Subcutaneous adipose tissue (tissue), 4 donors: ENCODE data around the gene NECTIN1. TPM values are rescaled to one million over a fixed set of nuclear protein-coding genes. Genes with fewer than 3 reads are reported as not detected.

Source experiments
- total RNA-seq, 4 donors: library from RNA; depleted of rRNA; stranded (reverse); fragments of >200 nt; gene quantifications; one replicate each; pipeline ENCODE4 v1.1.0, GENCODE V29; 2016
- TF ChIP-seq, protein P1 (sequence below): fragments of 450-650 bp; IDR thresholded peaks from one replicate; pipeline ENCODE4 v1.5.1; 2016; ENCODE audit warnings: low read depth, mild to moderate bottlenecking, control low read depth, antibody characterized with exemption, moderate library complexity

NECTIN1 gene
- total RNA-seq, 4 donors from 2014 or later = 1.7 to 4.1 (median 2.5) TPM

DNA sequence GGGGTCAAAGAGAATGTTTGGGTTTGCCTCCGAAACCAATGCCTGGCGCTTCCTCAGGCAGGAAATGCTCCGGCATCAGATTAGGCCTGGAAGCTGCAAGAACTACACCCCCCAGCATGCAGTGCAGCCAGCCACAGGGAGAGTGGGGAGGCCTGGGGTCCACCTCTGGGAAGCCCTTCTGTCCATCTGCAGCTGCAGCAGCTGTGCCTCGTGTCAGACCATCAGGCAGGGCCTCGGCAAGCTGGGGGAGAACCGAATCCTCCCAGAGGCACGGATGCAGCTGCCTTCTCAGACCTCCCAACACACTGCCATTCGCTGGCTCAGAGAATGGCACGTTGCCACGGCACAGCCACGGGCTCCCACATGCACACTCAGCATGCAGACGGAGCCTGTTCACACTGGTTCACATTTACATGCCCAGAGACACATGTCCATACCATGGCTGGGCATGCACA, 57.4 kb downstream of the NECTIN1 start:
- TF ChIP-seq, protein P1, sequence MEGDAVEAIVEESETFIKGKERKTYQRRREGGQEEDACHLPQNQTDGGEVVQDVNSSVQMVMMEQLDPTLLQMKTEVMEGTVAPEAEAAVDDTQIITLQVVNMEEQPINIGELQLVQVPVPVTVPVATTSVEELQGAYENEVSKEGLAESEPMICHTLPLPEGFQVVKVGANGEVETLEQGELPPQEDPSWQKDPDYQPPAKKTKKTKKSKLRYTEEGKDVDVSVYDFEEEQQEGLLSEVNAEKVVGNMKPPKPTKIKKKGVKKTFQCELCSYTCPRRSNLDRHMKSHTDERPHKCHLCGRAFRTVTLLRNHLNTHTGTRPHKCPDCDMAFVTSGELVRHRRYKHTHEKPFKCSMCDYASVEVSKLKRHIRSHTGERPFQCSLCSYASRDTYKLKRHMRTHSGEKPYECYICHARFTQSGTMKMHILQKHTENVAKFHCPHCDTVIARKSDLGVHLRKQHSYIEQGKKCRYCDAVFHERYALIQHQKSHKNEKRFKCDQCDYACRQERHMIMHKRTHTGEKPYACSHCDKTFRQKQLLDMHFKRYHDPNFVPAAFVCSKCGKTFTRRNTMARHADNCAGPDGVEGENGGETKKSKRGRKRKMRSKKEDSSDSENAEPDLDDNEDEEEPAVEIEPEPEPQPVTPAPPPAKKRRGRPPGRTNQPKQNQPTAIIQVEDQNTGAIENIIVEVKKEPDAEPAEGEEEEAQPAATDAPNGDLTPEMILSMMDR = no peak

DNA sequence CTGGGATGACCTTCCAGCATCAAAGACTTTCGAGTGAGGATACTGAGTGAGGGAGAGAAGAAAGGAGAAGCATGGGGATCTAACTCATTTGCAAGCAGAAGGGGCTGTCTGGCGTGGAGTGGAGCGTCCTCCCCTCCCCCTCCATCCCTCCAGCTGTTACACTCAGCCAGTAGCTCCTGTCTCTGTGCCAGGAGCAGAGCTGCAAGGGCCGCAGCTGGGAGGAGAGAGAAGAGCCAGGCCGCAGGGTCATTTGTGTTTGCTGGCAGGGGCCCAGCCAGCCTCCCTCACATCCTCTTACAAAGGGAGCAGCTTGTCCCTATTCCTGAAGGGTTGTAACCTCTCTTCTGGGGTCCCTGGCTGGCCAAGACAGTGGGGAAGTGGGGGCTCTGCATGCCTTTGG, 57.9 kb downstream of the NECTIN1 start:
- TF ChIP-seq, protein P1 = no peak

DNA sequence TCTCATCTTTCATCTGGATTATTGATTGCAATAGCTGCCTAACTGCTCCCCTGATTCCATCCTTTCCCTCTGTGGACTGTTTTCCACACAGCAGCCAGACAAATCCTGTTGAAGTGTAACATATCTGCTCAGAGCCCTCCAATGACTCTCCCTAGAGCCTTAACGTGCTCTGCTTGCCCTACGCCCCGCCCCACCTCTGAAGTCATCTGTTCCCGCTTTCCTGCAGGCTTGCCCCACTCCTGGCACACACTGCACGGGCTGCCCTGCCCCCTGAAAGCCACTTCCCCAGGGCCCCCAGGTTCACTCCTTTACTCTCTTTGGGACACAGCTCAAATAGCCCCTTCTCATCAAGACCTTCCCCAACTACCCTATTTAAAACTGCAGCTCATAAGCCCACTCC, 59.5 kb downstream of the NECTIN1 start:
- TF ChIP-seq, protein P1 = no peak

DNA sequence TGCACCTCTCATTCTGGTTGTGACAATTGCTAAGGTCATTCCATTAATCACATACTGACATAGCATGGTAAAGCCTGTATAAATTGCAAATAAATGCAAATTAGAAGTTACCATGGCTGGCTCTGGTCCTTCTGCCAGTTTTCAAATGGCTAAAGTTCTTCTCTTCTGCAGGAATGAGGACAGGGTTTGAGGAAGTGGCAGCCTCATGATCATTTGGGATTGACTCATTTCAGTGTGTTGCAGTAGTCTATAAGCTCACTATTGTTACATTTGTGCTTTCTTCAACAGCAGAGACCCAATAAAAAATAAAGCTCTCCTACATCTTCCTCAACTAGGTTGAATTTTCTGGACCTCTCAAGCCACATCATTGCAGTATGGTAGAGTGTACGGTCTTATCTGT, 60.3 kb downstream of the NECTIN1 start:
- TF ChIP-seq, protein P1 = no peak

DNA sequence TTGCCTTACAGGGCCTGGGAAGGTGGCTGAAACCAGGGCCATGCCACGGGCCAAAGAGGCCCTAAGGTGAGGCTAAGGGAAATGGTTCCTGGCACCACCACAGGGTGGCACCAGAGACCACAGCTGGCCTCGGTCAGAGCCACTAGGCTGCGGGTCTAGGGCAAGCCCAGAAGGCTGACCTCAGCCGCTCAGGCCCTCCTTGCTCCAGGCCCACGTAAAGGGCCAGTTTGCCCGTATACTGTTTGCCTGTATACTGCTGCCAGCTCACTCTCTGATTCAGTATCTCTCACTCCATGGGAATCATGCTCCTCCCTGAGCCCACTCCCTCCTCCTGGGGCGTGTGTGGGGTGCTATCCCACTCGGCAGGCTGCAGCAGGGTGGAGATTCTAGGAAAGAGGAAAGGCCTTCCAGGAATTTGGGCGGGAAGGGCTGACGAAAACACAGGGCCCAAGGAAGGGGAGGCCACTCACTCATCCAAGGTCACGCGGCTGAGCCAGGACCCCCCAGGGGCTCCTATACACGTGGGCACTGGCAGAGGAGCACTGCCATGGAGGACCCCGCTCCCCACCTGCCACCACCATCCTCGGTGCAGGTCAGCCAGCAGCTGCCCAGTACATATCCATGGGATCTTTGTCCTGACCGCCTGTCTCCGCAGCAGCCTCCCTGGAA, 62.4 kb downstream of the NECTIN1 start:
- TF ChIP-seq, protein P1 = no peak

DNA sequence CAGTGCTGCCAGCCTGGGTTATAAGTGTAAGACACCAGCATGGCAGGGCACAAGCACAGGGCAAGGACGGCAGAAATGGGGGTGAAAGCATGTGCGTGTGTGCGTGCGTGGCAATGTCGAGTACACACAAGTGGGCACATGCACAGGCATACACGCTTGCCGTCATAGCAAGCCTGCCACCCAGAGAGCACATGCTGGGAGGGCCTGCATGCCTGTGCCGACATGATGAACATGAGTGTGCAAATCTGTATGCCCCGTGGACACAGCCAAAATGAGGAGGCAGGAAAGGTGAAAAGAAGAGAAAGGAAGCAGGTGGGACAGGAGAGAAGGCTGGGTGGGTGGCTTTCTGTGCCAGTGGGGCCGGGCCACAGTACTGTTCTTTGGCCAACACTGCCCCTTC, 62.9 kb downstream of the NECTIN1 start:
- TF ChIP-seq, protein P1 = no peak

DNA sequence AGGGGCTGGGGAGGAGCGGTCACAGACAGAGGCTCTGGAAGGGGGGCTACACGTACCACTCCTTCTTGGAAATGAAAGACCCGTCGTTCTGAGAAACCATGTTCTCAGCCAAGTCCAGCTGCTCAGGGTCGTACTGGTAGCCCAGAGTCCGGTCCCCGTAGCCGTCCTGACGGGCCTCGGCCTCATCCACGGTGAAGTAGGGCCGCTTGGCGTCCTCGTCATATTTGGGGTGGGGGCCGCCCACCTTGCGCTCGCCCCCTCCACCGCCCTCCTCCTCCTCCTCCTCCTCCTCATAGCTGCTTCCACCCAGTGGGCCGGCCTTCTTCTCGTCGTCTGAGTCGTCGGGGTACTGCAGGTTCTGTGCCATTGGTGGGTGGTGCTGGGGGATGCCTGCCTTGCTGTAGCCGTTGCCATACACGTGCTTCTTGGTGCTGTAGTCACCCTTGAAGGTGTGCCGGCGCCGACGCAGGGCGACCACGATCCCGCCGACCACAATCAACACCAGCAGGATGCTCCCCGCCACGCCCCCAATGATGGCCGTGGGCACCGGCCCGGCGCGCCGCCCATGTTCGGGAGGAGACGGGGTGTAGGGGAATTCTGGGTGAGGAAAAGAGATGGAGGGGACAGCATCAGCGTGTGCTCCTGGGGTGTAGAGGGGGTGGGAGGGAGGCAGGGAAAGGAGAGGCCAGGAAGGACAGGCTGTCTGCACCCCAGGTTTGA, 64.1 kb downstream of the NECTIN1 start:
- TF ChIP-seq, protein P1 = no peak
